ENCODE data around the gene MAMDC2.

The MAMDC2 gene

DNA sequence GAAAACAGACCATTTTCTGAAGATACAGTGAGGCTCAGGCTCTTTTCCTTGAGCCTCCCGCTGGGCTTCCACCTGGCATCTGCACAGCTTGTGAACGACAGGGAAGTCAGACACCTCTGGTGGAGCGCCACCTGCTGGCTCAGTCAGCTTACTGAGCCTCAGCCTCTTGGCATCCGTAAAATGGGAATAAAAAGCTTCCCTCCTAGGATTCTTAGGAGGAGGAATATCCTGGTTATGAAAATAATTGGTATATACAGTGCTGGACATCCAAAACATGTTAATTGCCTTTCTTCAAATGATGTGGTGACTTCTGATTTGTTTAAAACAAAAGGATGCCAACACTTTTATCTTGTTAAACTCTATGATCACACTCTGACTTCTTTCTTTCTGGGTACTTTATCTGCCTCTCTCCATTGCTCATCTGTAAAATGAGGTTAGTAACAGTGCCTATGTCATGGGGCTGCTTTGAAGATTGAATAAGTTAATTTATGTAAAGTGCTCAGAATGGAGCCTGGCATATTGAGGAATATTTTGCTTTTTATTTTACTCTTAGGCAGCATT, 67.5 kb downstream of the MAMDC2 start:
- no peak for FAIRE-seq

DNA sequence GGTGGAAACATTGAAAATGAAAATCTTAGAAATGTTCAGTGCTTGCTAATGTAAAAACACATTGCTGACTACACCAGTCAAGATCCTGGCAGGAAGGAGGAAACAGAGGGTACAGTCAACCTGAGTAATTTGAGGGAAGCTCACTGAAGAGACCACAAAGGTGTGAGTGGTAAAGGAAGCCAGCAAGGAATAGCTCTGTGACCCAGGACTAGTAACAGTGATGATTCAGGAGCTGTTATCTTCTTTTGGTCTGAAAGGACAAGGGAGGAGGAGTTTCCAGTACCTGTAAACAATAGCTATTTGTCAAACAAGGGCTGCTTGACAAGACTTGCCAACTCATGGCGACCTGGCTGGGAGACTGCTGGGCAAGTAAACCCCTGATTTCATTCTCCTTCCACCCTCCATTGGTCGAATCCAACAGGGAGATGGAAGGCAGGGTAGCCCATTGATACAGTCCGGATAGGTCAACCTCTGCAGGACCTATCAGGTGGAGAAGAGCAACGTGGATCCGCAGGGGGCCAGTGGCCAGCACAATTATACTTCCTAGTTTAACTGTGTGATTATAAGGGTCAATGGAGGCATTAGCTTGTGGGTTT, 68.1 kb downstream of the MAMDC2 start:
- no peak for FAIRE-seq

GRCh38 chr9:70112981-70113380, 69.3 kb downstream of the MAMDC2 start:
- no peak for FAIRE-seq

- FAIRE-seq, result no peak
Measured at GRCh38 chr9:70113403-70114022, 69.9 kb downstream of the MAMDC2 start.

DNA sequence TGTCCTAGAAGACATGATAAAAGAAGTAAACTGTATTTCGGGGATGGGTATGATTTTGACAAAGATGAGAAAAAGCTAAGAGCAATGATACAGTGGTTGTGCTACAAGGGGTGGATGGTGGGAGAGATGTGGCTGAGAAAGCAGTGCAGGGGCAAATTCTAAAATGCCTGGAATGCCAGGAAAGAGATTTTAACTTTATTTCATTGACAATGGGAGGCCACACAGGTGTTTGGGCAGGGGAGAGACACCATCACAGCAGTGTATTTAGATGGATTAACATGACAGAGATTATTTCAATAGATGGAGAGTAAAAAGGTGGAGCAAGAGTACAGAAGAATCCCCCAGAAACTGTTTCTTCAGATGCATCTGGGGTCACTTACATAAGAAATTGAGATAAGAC, 71.2 kb downstream of the MAMDC2 start:
- no peak for FAIRE-seq

DNA sequence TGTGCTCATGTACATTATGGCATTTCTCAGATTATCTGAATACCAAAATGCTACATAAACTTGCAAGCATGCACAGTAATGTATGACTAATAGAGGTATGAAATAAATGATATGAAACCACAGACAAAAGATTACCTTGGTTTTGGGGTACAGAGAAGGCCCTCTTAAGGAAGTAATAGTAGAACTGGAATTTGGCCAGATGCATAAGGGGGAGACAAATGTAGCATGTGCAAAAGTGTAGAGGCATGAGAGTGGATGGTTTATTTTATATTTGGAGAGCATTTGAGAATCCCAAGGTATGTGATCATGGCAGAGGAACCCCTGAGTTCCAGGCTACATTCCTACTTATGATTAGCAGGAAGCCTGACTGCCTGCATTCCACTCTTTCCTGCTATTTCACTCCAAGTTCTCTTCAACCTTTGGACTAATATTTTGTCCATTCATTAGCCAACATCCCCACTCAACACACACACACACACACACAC, 74.2 kb downstream of the MAMDC2 start:
- no peak for FAIRE-seq

DNA sequence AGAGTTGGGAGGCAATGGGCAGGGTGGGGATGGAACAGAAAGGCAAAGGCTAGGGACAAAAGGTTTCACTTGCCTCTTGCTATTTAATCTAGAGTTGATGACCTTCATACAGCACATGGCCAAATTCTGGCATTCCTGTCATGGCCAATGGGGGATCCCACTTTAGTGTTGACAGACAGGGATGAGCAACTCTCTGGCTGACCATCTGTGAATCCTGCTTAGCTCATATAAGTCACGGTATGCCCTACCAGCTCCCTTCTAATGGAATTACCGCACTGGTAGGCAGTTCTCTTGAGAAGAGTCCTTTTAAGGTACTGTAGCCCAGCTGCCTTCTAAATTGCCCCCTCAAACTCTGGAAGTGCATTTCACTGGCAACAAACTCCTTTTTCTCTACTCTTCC, 76.1 kb downstream of the MAMDC2 start:
- no peak for FAIRE-seq

DNA sequence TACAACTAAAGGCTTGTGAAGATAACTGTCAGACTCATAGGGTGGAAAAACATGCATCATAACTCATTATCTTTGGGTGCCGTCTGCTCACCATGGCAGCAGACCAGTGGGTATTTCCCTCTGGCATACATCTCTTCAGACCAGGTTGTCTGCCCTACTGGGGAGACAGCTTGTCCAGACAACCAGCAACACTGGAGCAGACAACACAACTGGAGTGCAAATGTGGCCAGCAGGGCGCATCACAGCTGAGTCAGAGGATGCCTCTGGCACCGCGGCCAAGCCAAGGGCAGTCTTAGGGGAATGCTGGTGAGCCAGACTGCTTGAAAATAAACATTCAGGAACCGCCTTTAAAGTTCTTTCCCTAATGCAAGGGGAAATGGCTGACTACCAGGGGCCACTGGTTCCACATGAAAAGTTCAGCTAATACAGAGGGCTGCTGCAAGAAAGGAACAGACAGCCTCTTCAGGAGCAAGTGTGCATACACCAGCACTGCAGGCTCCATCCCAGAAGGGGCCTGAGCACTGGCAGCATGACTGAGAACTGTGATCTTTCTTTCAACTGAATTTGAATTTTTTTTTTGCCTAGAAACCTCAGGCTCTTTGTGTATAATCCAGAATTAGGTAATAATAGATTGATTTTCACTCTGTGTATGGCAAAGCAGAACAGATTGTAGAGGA, 77.3 kb downstream of the MAMDC2 start:
- FAIRE-seq, result no peak

- no peak for FAIRE-seq
Measured at GRCh38 chr9:70121818-70122436, 78.3 kb downstream of the MAMDC2 start.

DNA sequence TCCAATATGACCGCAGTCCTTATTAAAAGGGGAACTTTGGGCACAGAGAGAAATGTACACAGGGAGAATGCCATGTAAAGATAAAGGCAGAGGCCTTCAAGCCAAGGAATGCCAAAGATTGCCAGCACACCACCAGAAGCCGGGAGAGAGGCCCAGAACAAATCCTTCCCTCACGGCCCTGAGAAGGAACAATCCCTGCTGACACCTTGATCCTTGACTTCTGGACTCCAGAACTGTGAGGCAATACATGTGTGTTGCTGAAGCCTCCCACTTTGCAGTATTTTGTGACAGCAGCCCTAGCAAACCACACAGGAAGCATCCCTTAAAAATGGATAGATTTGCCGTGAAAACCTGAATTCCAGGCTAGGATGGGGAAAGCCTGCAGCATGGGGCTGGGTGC, 80.0 kb downstream of the MAMDC2 start:
- no peak for FAIRE-seq

DNA sequence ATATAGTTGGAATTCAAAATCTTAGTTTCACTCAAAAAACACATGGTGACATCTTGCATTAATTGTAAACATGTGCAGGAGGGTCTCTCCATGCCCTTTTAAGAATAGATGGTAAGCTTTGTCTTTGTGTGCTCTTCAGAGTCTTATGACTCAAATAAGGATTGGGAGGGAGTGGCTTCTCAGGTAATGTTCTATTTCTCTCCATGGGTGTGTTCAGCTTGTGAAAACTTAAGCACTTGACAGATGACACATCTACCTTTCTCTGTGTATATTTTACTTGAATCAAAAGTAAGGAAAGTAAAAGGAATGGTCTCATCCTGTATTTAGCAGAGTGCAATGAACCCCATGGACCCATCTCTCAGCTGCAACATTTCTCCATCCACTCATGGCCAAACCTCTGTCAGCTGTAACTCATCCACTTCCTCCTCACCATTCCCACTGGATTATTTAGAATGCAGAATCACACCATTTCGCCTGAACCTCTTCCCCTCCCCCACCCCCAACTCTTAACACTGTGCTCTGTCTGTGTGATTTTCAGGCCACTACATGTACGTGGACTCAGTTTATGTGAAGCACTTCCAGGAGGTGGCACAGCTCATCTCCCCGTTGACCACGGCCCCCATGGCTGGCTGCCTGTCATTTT, 82.1 kb downstream of the MAMDC2 start:
- no peak for FAIRE-seq

DNA sequence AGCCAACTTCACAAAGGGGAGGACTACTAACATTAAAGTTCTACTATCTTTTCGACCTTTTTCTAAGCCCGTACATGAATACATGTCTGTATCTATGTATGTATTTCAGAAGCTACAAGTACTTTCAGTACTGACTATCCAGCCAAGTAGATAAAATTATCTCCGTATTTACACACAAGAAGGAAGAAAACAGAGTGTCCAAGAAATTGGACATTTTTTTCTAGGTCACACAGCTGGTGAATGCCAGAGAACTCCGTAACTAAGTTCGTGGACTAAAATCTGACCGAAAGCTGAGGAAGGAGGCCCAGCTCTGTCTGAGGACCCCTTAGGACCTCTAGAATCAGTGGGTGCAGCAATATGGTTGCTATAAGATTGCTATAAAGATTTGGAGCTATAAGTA, 83.4 kb downstream of the MAMDC2 start:
- no peak for FAIRE-seq

DNA sequence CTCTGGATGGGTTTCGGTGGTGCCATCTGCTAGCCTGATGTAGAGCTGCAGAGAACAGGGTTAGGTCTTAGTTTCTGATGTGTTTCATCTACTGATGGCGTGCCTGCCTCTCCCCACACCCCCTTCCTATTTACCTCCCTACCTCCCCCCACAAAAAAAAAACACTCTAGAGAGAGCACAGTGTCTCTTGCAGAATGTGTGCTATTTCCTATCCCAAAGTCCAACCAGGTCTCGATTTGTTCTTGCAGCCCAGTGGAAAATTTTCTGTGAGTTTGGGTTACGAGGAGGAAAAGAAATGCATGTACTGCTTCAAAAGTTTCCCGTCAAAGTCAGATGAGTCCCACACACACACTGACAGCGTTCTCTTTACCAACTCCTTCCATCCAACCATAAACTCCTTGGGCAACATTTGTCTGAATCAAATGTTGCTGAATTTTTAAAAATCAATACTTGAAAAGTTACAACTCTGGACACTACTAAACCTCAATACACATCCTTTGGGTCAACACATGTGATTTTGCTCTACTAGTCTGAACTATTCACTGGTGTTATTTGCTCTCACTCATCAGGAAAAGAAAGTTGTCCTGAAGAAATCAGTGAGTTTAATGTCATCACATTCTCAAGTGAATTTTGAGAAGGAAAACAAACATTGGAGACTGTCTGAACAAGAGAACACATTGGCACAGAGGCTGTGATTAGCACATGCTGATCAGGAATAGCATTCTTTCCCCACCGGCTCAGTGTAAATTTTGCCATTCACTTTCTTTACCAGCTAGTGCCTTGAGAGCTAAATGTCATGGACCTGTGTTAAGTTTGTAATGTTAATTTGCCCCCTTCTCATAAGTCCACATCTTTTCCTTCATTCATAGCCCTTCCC, 84.1 kb downstream of the MAMDC2 start:
- no peak for FAIRE-seq

- no peak for FAIRE-seq
Measured at GRCh38 chr9:70130266-70130665, 86.6 kb downstream of the MAMDC2 start.

GRCh38 chr9:70131296-70131695, 87.6 kb downstream of the MAMDC2 start:
- no peak for FAIRE-seq

DNA sequence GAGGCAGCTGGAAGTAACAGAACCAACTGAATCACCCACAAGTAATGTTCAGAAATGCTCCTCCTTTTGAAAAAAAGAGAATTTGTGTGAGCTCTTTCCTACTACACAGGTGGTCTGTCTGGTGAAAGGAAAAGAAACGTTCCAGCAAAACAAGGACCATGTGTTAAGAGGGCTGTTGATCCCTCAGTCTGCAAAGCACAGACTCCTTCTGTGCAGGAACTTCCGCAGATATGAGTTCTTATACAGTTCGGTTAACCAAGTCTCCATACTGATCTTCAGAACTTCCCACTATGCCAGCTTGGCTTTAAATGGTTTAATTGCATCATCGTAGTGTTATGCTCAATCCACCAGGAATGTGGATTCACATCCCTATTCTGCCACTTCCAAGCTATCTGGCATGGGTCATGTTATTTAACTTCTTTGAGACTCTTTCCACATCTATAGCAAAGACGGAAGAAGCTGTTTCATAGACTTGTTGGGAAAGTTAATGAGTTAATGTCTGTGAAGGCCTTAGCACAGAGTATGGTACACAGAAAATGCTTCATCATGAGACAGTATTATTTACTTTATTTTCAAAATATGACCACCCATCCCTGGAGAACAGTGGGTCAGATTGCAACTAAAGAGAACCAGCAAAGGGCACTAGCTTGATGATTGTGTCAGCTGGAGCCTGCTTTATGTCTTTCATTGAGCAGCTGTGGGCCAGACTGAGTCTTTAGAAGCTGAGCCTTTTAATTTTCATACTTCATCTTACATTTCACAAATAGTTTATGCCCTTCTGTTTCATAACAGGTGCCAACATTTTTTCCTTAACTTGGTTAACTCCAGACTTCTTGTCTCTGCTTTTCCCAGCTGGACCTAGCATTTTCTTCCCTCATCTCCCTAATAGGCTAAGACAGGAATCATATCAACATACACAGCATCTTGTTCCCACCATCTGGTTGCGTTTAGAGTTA, 89.9 kb downstream of the MAMDC2 start:
- FAIRE-seq, result no peak

DNA sequence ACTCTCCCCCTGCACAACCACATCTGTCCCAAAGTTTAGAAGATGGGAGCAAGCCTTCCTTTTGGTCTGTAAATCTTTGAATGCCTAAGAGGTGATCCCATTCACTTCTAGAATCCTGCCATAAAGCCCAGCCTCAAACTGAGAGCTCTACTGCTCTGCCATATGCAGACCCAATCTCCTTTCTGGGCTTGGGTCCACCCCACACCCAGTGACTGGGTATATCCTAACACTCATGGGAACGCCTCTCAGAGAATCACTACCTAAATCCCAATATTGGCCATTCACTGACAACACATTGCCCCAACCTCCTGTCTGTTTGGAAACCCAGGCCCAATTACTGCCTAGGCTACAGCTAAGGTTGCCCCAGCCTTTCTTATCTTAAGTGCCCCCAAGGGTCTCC, 90.7 kb downstream of the MAMDC2 start:
- FAIRE-seq, result no peak

- FAIRE-seq, result no peak
Measured at GRCh38 chr9:70135176-70135575, 91.5 kb downstream of the MAMDC2 start.

- FAIRE-seq, result no peak
Measured at GRCh38 chr9:70136632-70137031, 93.0 kb downstream of the MAMDC2 start.

DNA sequence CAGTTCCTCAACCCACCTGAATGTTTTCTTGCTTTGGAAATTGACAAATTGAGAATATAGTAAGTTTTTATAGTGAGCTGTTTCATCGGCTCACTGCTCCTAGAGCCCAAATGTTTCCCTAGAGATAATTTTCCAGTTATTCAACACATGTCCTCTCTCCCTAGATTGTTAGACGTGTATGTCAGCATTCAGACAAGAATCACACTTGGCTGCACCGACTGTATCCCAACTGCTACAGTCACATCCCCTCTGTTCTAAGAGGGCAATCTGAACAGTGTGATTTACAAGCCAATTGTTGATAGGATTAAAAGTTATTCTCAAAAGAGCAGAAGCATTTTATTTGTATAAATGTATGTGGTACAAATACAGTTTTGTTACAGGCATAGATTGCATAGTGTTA, 93.9 kb downstream of the MAMDC2 start:
- no peak for FAIRE-seq

- no peak for FAIRE-seq
Measured at GRCh38 chr9:70142101-70142500, 98.5 kb downstream of the MAMDC2 start.

Measured in TTC549 (cell line).